Measurements from ENCODE around the gene ABL2. TPM values are rescaled to one million over a fixed set of nuclear protein-coding genes. Genes with fewer than 3 reads are reported as not detected.
"Not testable (repeated sequence)": the region's sequence is repeated elsewhere in the genome, so short reads cannot be mapped to it uniquely, and the experiment has no call there.

The ABL2 gene
- total RNA-seq, 2 donors from 2014 or later: 20.2 to 28.0 TPM

DNA sequence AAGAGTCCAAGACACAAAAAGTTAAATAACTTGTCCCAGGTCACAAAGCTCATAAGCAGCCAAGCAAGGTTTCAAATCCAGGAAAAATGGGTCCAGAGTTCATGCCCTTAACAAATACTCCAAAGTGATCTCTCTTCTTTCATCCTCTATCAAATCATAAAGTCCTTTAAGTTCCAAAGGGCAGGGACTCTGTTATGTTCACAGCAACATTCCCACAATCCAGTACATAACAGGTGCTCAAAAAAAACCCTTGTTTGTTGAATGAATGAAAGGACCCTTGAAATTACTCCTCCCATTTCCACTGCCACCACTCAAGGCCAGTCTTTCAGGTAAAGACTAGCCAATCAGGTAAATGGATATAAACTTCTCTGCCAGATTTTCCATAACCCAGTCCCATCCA is 2.7 kb downstream of the ABL2 start:
- H3K36me3 ChIP-seq (ENCODE audit: control insufficient read depth, insufficient read depth, low read length): peaks cover 7% of the 10 kb centered on the region

DNA sequence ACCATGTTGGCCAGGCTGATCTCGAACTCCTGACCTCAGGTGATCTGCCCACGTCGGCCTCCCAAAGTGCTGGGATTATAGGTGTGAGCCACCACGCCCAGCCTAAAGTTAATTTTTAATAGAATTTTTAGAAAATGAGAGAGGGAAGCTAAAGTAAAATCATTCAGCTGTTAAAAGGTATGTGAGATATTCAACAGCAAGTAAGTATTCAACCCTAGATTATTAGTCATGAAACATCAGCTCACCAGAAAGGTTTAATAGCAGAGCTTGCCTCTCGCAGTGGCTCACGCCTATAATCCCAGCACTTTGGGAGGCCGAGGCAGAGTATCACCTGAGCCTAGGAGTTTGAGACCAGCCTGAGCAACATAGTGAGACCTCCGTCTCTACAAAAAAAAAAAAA is 5.0 kb downstream of the ABL2 start:
- not testable (repeated sequence) for H3K27ac Mint-ChIP-seq; H3K27me3 Mint-ChIP-seq (ENCODE audit: insufficient read depth); H3K9me3 Mint-ChIP-seq; H3K9me3 ChIP-seq (ENCODE audit: control insufficient read depth, low read length); H3K9ac ChIP-seq (ENCODE audit: extremely low read depth, low read length, poor library complexity, severe bottlenecking); DNase-seq; H3K27ac ChIP-seq (ENCODE audit: low read depth, low read length); H3K4me1 Mint-ChIP-seq; H3K4me3 ChIP-seq (ENCODE audit: low read length); H3K4me3 Mint-ChIP-seq; H3K27me3 ChIP-seq (ENCODE audit: control insufficient read depth, insufficient read depth, low read length, poor library complexity, severe bottlenecking); H3K4me1 ChIP-seq (ENCODE audit: control insufficient read depth, insufficient read depth, low read length)
- peaks cover 26% of the 10 kb centered on the region for H3K36me3 ChIP-seq (ENCODE audit: control insufficient read depth, insufficient read depth, low read length)
- WGBS, 2 experiments (ENCODE audit: insufficient coverage in 1 of 2, insufficient read length in 1 of 2): 97 to 100% methylated on average over 6 to 8 of the region's 8 CpGs
- peaks cover 38% of the 10 kb centered on the region for H3K36me3 Mint-ChIP-seq (ENCODE audit: low read depth)

More for the DNA sequence above, 2.7 kb downstream of the ABL2 start:
- no peak for DNase-seq
- H3K9ac ChIP-seq (ENCODE audit: extremely low read depth, low read length, poor library complexity, severe bottlenecking): no peak overlapping the region
- no peak overlapping the region for H3K27ac ChIP-seq (ENCODE audit: low read depth, low read length)
- H3K4me3 ChIP-seq (ENCODE audit: low read length): no peak overlapping the region
- Mint-ChIP-seq H3K4me3 (no peak overlapping the region), H3K27ac (no peak overlapping the region), H3K9me3 (no peaks in the 10 kb centered on the region), H3K36me3 (ENCODE audit: low read depth) (peaks cover 28% of the 10 kb centered on the region), H3K4me1 (peaks cover 8% of the 10 kb centered on the region), H3K27me3 (ENCODE audit: insufficient read depth) (peaks cover 14% of the 10 kb centered on the region)
- no peaks in the 10 kb centered on the region for H3K9me3 ChIP-seq (ENCODE audit: control insufficient read depth, low read length)
- no peaks in the 10 kb centered on the region for H3K4me1 ChIP-seq (ENCODE audit: control insufficient read depth, insufficient read depth, low read length)
- TF ChIP-seq, protein P1, sequence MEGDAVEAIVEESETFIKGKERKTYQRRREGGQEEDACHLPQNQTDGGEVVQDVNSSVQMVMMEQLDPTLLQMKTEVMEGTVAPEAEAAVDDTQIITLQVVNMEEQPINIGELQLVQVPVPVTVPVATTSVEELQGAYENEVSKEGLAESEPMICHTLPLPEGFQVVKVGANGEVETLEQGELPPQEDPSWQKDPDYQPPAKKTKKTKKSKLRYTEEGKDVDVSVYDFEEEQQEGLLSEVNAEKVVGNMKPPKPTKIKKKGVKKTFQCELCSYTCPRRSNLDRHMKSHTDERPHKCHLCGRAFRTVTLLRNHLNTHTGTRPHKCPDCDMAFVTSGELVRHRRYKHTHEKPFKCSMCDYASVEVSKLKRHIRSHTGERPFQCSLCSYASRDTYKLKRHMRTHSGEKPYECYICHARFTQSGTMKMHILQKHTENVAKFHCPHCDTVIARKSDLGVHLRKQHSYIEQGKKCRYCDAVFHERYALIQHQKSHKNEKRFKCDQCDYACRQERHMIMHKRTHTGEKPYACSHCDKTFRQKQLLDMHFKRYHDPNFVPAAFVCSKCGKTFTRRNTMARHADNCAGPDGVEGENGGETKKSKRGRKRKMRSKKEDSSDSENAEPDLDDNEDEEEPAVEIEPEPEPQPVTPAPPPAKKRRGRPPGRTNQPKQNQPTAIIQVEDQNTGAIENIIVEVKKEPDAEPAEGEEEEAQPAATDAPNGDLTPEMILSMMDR (conservative IDR thresholded peaks at IDR 0.05): no peak
- H3K27me3 ChIP-seq (ENCODE audit: control insufficient read depth, insufficient read depth, low read length, poor library complexity, severe bottlenecking): peaks cover 13% of the 10 kb centered on the region

GRCh38 chr1:179221121-179221520 is 8.4 kb downstream of the ABL2 start:
- not testable (repeated sequence) for H3K4me1 Mint-ChIP-seq; H3K27ac Mint-ChIP-seq; H3K27me3 Mint-ChIP-seq (ENCODE audit: insufficient read depth); H3K4me3 ChIP-seq (ENCODE audit: low read length); H3K9me3 ChIP-seq (ENCODE audit: control insufficient read depth, low read length); DNase-seq; H3K9ac ChIP-seq (ENCODE audit: extremely low read depth, low read length, poor library complexity, severe bottlenecking); H3K27ac ChIP-seq (ENCODE audit: low read depth, low read length); H3K4me1 ChIP-seq (ENCODE audit: control insufficient read depth, insufficient read depth, low read length); H3K4me3 Mint-ChIP-seq; H3K9me3 Mint-ChIP-seq; H3K27me3 ChIP-seq (ENCODE audit: control insufficient read depth, insufficient read depth, low read length, poor library complexity, severe bottlenecking)
- peaks cover 35% of the 10 kb centered on the region for H3K36me3 ChIP-seq (ENCODE audit: control insufficient read depth, insufficient read depth, low read length)
- WGBS, 2 experiments (ENCODE audit: insufficient coverage in 1 of 2, insufficient read length in 1 of 2): 95 to 97% methylated on average over 6 to 7 of the region's 7 CpGs
- H3K36me3 Mint-ChIP-seq (ENCODE audit: low read depth): peaks cover 41% of the 10 kb centered on the region

GRCh38 chr1:179217943-179218507 is 11.5 kb downstream of the ABL2 start:
- DNase-seq: no peak
- Mint-ChIP-seq H3K4me1 (no peaks in the 10 kb centered on the region), H3K4me3 (no peak overlapping the region), H3K27me3 (ENCODE audit: insufficient read depth) (no peaks in the 10 kb centered on the region), H3K9me3 (no peaks in the 10 kb centered on the region), H3K36me3 (ENCODE audit: low read depth) (peaks cover 29% of the 10 kb centered on the region), H3K27ac (peak overlapping the region; percentile 67)
- WGBS, 2 experiments (ENCODE audit: insufficient coverage in 1 of 2, insufficient read length in 1 of 2): 96% methylated on average over 4 of the region's 5 CpGs; no CpG with 5 or more reads in 1 of the 2 experiments
- Histone ChIP-seq H3K4me3 (ENCODE audit: low read length) (no peak overlapping the region), H3K9ac (ENCODE audit: extremely low read depth, low read length, poor library complexity, severe bottlenecking) (no peak overlapping the region), H3K4me1 (ENCODE audit: control insufficient read depth, insufficient read depth, low read length) (no peaks in the 10 kb centered on the region), H3K36me3 (ENCODE audit: control insufficient read depth, insufficient read depth, low read length) (peaks cover 28% of the 10 kb centered on the region), H3K27me3 (ENCODE audit: control insufficient read depth, insufficient read depth, low read length, poor library complexity, severe bottlenecking) (no peaks in the 10 kb centered on the region), H3K27ac (ENCODE audit: low read depth, low read length) (no peak overlapping the region), H3K9me3 (ENCODE audit: control insufficient read depth, low read length) (no peaks in the 10 kb centered on the region)
- TF ChIP-seq, protein P1 (conservative IDR thresholded peaks at IDR 0.05): no peak

- WGBS, 2 experiments (ENCODE audit: insufficient coverage in 1 of 2, insufficient read length in 1 of 2): 94 to 99% methylated on average over 2 to 3 of the region's 3 CpGs
- not testable (repeated sequence) for H3K27ac Mint-ChIP-seq
Measured at GRCh38 chr1:179213317-179213716, 16.2 kb downstream of the ABL2 start.

More at GRCh38 chr1:179213317-179213716, 16.2 kb downstream of the ABL2 start:
- not testable (repeated sequence) for H3K9me3 Mint-ChIP-seq; H3K9me3 ChIP-seq (ENCODE audit: control insufficient read depth, low read length); H3K9ac ChIP-seq (ENCODE audit: extremely low read depth, low read length, poor library complexity, severe bottlenecking); H3K4me3 ChIP-seq (ENCODE audit: low read length); H3K4me1 ChIP-seq (ENCODE audit: control insufficient read depth, insufficient read depth, low read length); H3K4me3 Mint-ChIP-seq; H3K27me3 Mint-ChIP-seq (ENCODE audit: insufficient read depth); H3K27me3 ChIP-seq (ENCODE audit: control insufficient read depth, insufficient read depth, low read length, poor library complexity, severe bottlenecking); H3K27ac ChIP-seq (ENCODE audit: low read depth, low read length); H3K36me3 ChIP-seq (ENCODE audit: control insufficient read depth, insufficient read depth, low read length)
- Mint-ChIP-seq H3K4me1 (peaks cover 12% of the 10 kb centered on the region), H3K36me3 (ENCODE audit: low read depth) (peaks cover 12% of the 10 kb centered on the region)
- DNase-seq: peak; percentile 24

All from endodermal cell (in vitro differentiated cells).